Hypothalamus (tissue), 51 donors: Measurements from ENCODE around the gene CD302.
"Not testable (repeated sequence)": the region's sequence is repeated elsewhere in the genome, so short reads cannot be mapped to it uniquely, and the experiment has no call there.

ENCODE experiments used
- DNase-seq, 51 donors: peaks; one replicate each; lab custom pipeline; 2025; lab: John Stamatoyannopoulos, UW

The CD302 gene

DNA sequence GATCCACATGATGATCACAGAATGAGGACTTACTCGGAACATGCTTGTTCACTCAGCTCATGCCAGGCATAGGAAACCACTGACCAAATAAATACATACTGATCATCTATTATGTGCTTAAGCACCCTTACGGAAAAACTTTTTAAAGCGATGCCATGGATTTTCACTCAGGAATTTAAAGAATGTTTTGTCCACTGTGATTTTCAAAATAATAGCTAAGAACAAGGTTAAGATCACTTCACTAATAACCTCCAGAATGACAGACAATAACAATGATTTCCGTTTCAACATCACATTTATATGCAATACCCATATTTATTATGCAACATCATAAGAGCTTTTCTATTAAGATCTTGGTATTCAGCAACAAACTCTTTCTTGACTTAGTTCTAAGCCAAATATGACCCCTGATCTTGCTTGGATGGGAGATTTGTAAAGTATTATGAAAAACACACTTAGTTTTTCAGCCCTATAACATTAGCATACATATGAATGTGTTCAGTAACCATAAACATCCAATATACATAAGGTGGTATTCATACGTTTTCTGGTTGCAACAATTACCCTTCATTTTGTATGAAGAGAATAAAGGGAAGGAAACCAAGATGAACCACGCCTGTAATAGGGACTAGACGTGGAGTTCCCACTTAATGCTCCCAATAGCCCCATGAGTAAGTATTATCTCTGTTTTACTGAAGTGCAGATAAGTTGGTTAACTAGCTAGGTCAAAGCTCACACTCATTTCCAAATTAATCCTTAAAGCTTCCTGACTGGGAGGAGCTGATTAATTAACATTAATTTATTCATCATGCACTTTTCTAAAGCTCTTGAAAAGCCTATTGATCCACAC is 1.9 kb downstream of the CD302 start:
- DNase-seq: no peak

DNA sequence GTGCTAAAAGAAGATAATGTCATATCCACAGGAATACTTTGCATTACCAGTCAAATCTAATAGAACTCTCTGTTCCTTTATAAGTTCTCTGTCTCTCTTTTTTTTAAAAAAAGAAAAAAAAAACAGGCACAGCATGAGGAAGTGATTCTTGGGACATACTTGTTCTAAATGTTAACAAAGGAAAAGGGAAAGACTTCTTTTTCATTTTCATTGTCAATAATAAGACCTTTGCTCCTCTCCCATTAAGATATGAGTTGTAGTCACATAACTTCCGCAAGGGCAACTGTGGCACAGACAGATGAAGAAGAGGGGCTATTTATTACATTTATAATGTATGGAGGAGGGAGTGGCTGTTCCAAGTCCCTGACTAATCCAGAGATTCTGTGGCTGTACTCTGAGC is 4.7 kb downstream of the CD302 start:
- DNase-seq: no peak

DNA sequence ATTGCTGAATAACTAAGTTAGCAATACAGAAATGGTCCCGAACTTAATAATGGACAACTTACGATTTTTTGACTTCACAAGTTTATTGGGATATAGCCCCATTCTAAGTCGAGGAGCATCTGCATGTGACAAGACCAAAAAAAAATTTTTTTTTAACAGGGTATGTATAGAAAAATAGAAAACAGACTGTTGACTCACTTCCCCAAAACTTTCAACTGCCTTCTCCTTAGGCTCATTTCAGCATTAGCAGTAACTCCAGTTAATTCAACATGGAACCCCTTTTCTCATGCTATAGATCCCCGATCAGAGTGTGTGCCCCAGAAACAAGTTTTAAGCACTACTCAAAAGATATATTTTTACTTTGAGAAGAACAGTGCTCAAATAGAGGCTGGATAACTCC is 5.4 kb downstream of the CD302 start:
- no peak for DNase-seq

DNA sequence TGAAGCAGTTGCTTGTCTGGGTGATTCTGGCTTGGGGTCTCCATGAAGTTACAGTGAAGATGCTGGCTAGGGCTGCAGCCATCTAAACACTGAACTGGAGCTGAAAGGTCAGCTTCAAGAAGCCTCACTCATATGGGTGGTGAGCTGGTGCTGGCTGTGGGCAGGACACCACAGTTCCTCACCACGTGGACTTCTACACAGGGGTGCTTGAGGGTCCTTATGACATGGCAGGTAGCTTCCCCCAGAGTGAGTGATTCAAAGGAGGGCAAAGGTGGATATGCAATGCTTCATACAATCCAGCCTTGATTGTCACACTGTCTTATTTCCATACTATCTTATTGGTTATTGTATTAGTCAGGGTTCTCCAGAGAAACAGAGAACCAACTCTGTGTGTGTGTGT is 6.0 kb downstream of the CD302 start:
- no peak for DNase-seq

DNA sequence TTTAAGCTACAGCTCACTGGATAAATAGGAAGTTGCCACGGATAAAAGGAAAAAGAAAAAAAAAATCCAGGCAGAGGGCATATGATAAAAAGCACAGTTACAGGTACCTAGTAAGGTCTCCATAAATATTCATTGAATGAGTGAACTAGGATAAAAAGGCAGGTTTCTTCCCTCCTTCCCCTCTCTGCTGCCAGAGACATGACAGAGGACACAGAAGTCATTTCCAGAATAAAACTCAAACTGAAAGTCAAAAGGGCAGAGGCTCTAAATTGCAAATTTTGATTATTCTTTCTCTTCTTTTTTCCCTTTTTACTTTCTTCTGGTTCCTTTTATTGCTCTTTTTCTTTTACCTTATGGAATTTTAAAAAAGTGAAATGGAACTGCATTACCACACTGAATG is 7.7 kb downstream of the CD302 start:
- no peak for DNase-seq

DNA sequence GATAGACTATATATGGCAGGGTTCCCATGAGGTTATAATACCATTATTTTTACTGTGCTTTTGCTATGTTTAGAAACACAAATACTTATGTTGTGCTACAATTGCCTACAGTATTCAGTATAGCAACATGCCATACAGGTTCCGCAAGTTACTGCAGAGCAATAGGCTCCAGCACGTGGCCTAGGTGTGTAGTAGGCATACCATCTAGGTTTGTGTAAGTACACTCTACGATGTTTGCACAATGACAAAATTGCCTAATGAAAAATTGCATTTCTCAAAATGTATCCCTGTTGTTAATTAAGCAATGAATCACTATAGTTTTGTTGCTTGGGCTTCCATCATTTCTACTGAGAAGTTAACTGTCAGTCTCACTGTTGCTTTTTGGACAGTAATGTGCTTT is 9.8 kb downstream of the CD302 start:
- DNase-seq: no peak

DNA sequence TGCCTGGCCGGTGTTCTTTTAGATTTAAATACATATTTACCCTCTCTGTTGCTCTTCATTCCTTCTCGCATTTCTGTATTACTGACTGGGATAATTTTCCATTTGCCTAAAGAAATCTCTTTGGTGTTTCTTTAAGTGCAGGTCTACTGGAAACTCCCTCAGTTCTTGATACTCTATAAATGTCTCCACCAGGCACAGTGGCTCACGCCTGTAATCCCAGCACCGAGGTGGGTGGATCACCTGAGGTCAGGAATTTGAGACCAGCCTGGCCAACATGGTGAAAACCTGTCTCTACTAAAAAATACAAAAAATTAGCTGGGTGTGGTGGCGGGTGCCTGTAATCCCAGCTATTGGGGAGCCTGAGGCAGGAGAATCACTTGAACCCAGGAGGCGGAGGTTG is 10.4 kb downstream of the CD302 start:
- not testable (repeated sequence) for DNase-seq

DNA sequence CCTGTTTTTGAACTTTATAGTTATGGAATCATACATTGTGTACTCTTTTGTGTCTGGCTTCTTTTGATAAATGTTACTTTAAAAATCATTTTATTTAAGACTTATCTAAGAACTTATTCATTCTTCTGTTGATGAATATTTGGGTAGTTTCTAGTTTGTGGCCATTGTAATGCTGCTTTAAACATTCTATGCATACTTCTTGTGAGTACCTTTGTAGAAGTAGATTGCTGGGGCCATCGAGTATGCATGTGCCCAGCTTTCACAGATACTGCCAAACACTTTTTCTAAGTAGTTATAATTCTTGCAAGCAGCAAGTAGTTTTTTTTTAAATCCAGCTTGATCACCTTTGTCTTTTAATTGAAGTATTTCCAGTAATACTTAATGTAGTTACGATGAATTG is 11.1 kb downstream of the CD302 start:
- DNase-seq: no peak

DNA sequence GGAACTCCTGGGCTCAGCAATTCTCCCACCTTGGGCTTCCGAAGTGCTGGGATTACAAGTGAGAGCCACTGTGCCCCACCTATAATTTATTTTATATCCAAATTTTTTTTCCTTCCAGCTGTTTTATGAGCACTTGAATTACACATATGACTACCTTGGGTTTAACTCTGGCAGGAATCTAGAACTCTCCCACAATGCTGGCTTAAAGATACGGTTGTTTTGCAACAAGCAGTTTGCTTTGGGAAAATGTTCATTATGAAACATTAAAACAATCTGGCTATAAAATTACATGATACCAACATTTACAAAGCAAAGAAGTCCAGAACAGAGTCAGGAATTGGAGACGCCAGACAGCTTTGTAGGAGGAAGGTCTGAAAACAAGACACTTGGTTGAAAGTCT is 12.8 kb downstream of the CD302 start:
- DNase-seq: no peak

DNA sequence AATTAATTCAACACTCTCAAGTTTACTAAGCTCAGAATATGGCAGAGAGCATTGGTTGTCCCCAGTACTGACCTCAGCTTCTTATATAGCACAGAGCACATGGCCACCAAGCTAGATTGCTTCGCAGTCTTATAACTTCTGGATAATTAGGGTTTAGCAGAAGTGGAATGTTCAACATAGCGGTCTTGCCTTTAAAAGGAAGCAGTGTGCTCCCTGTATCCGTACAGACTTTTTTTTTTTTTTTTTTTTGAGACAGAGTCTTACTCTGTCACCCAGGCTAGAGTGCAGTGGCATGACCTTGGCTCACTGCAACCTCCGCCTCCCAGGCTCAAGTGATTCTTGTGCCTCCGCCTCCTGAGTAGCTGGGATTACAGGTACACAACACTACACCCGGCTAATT is 13.3 kb downstream of the CD302 start:
- not testable (repeated sequence) for DNase-seq

DNA sequence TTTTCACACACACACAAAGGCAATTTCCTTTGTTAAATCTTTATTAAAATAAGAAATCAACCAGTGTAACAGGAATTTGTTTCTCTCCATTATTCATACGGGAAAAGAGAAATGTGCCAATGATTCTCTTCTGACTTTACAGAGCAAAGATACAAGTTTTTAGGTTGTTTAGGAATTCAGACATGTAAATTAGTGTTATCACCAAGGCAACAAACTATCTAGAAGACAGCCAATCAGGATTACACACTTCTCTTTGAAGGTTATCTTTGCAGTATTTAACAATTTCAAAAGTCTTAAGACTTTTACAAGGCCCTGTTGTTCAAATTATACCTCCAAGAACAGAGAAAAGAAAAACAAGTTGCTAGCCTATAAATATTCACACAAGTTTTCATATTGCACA is 14.5 kb downstream of the CD302 start:
- no peak for DNase-seq

DNA sequence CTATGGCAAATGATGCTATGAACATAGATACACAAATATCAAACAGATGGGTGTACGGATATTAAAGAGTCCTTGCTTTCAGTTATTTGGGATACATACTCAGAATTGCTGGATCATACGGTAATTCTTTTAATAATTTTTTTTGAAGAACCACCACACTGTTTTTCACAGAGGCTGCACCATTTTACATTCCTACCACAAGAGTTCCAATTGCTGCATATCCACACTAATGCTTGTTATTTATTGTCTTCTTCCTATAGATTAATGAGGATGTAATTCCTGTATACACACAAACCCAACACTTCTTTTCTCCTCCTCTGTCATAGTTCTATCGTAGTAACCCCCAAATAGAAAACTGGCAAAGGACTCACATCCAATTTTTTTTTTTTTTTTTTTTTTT is 21.7 kb downstream of the CD302 start:
- no peak for DNase-seq

DNA sequence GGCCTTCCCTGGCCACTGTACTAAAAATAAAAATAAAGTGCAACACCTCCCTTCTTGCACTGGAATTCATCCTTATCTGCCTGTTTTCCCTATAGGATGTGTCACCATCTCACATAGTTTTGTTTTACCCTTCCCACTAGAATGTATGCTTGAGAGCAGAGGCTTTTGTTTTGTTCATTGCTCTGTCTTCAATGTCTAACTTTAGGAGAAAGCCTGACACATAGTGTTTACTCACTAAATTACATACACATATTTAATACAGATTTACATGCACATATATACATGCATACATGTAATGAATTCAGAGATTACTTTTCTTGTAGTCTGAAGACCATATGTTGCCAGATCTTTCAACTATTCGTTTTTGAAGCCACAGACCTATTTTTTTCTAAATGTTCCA is 23.0 kb downstream of the CD302 start:
- DNase-seq: no peak

DNA sequence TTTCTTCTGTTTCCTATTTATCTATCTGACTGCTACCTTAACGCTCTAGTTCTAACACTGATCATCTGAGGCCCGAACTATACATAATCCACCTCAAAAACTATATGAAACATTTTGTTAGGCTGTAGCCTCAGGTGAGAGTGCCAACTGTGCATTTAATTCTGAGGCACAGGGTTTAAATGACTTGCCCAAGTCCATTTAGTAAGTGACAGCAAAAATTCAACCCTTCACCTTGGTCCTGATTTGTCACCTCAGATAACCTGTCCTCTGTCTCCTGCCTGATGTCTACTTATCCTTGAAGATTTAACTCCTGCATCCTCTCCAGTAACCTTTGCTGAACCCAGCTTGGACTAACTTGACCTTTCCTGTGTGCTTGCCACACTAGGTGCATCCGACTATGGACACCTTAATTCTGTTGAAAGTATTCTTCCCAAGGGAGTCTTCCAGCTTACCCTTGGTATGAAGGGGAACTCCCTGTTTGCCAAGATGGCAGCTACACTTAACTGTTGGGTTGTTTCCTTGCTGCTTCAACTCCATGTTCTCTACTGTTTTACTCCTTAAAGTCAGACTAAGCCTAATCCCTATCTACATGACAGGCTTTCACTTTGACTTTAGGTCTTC is 23.5 kb downstream of the CD302 start:
- no peak for DNase-seq

DNA sequence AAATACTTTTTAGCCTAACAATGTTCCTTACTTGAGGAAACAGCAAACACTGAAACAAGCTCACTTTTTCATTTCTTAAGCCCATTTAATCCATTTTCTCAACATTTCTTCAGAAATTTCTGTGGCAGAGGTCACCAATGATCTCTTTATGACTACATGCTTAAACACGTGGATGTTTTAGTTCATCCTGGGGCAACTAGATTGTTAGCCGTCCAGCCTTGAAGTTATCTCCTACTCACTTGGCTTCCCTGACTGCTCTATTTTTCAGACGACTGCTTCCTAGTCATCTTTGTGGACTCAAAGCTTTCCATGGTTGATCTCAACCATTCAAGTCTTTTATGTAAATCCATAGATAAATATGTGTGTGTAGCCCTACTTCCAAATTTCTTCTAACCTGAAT is 24.1 kb downstream of the CD302 start:
- DNase-seq: no peak

DNA sequence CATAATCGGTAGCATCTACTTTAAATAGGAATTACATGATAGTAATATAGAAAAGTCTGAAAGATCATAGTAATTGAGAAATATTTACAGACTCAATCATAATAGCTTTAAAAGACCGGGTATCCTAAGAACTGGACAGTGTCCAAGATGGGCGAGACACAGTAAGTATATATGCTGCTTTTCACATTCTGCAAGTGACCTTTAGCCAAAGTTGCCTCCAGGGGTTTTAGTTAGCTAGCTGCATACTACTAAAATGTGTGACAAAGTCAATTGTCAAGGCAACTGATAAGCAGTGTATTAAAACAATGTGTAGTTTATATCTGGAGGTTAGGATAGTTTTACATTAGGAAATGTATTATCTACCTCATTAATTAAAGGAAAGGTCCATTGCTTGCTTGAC is 24.6 kb downstream of the CD302 start:
- DNase-seq: no peak

DNA sequence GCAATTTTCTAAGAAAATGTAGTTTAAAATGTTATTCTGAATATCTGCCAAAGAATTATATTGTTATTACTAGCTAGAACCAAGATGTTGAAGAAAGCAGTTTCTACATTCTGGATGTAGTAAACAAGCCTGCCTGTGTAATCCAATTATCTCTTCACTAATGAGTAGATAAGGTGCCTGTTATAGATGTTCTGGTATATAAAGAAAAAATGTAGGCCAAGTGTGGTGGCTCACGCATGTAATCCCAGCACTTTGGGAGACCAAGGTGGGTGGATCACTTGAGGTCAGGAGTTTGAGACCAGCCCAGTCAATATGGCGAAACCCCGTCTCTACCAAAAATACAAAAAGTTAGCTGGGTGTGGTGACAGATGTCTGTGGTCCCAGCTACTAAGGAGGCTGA is 28.9 kb downstream of the CD302 start:
- DNase-seq: no peak

DNA sequence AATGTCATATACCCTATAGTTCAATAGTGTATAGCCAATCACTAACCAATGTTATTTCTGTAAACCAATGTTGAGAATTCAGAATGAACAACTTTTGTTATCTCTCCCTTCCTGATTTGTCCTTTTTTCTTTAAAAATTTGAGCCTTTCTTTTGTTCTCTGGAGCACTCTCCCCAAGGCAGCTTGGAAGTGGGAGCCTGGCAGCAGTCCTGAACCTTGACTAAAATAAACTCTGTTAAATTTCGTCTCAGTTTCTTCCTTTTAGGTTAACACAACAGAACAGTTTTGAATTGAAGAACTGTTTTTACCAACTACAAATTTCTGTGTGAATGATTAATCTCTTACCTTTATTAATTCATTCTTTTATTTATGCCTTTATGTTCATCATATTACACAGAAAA is 35.9 kb downstream of the CD302 start:
- no peak for DNase-seq

DNA sequence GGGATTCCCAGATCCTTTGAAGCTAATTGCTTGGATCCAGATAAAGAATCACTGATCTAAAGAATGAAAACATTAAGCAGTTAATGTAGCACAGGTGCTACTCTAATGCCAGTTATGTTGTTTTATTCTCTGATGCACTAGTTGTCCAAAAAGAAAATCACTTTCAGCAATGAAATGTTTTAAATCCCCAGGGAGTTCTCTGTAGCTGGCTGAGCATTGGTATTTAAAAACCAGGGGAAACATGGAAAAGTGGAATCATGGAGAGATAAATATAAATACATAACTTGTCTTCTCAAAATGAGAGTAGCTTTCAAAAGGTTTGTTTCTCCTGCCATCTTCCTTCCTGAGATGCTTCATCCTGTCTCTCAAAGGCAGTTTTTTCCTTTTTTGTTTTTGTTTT is 37.7 kb downstream of the CD302 start:
- no peak for DNase-seq

DNA sequence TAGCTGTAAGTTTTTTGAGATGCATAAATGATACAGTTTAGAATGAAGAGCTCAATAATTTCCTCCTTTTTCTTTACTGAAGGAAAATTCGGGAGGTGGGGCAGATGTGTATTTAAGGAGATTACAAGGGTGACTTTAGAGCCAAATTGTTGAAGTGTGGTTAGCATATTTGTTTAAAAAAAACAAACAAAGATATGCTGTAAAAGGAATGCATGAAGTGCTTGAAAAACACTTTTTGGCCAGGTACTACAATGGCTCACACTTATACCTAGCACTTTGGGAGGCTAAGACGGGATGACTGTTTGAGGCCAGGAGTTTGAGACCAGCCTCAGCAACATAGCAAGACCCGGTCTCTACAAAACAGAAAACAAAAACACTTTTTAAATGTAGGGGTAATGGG is 38.4 kb downstream of the CD302 start:
- no peak for DNase-seq

DNA sequence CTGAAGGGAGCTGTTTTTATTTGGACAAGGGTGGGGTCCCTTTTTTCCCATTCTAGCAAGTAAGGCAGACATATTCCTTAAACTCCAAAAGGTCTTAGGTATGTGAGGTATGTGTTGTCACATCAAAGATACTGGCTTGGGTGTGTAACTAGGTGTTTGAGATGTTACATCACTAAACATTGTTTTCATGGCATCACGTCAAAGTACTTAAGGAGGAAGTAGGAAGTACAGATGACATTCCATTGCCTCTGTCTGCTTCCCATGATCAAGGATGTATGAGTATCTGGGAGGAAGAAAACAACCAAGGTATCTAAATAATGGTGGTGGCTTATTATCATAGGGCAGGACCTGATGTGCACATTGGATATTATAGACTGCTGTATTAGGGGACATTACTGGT is 39.3 kb downstream of the CD302 start:
- DNase-seq: no peak

DNA sequence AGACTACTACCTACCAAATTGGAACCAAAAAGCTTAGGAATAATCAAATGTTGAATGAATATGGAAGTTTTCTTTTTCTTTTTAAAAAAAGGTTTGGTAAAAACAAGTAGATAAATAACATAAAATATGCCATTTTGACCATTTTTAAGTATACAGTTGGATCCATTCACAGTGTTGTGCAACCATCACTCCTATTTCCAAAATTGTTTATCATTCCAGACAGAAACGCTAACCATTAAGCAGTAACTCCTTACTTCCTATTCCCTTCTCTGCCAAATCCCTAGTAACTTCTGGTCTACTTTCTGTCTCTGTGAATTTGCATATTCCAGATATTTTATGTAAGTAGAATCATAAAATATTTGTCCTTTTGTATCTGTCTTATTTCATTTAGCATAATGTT is 39.8 kb downstream of the CD302 start:
- DNase-seq: no peak

DNA sequence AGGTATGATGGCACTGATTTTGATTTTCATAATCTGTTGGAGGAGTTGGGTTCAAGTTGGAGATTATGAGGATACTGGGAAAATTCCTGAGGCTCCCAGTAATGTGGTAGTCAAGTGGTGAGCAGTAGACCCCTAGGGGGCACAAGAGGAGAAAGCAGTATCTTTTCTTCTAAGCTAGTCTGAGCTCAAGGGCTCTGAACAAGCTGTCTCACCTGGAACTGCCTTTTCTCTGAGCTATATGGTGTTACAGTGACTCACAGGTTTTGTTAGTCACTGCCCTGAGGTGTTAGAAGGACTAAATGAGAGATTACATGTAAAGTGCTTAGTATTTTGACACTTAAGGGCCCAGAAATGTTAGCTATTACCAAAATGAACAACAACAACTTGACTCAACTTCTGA is 42.2 kb downstream of the CD302 start:
- no peak for DNase-seq
